NOMO-1 treated with DMSO at 0.1 percent for 48 hours (cell line): ENCODE data around the gene KIF5A.
A peak's percentile ranks its signal among the peaks of the same experiment; 100 is the strongest.

ENCODE experiments used
- DNase-seq: peaks from one replicate; lab custom pipeline; 2025; ENCODE audit not compliant: unreplicated experiment; lab: John Stamatoyannopoulos, UW

Gene KIF5A

GRCh38 chr12:57519796-57520052 lies 30.1 kb upstream of the KIF5A start:
- DNase-seq = peak; percentile 35

- DNase-seq = peak; percentile 99
Observed at GRCh38 chr12:57520053-57520818, 29.6 kb upstream of the KIF5A start, which contains the start of gene DDIT3. DDIT3 (minus strand) TSS chr12:57520514; CDS start chr12:57517406, 3,108 bp downstream.

GRCh38 chr12:57521525-57522010 lies 28.3 kb upstream of the KIF5A start:
- no peak for DNase-seq

GRCh38 chr12:57522011-57522886 lies 27.6 kb upstream of the KIF5A start, which contains the start of gene MBD6:
MBD6 (plus strand) TSS chr12:57522824; CDS start chr12:57524304, 1,480 bp downstream.
- peak; percentile 88 for DNase-seq

- DNase-seq = peak; percentile 81
Observed at GRCh38 chr12:57522887-57523705, 26.7 kb upstream of the KIF5A start.

- DNase-seq = no peak
Observed at GRCh38 chr12:57523706-57524614, 25.9 kb upstream of the KIF5A start.

GRCh38 chr12:57524814-57525614 lies 24.8 kb upstream of the KIF5A start:
- no peak for DNase-seq

GRCh38 chr12:57525615-57526383 lies 24.0 kb upstream of the KIF5A start:
- no peak for DNase-seq

- DNase-seq = no peak
Observed at GRCh38 chr12:57526477-57527126, 23.2 kb upstream of the KIF5A start.

GRCh38 chr12:57527184-57527583 lies 22.7 kb upstream of the KIF5A start:
- DNase-seq = no peak

- DNase-seq = no peak
Observed at GRCh38 chr12:57528176-57528575, 21.7 kb upstream of the KIF5A start.

GRCh38 chr12:57528831-57529555 lies 20.9 kb upstream of the KIF5A start:
- no peak for DNase-seq

GRCh38 chr12:57529831-57530230 lies 20.0 kb upstream of the KIF5A start:
- DNase-seq = no peak

GRCh38 chr12:57530396-57531142 lies 19.3 kb upstream of the KIF5A start:
- no peak for DNase-seq

- DNase-seq = no peak
Observed at GRCh38 chr12:57531836-57532235, 18.0 kb upstream of the KIF5A start.

GRCh38 chr12:57533108-57533507 lies 16.7 kb upstream of the KIF5A start:
- DNase-seq = no peak

- DNase-seq = no peak
Observed at GRCh38 chr12:57534250-57534649, 15.6 kb upstream of the KIF5A start.
